ENCODE results near the gene ZMYND8.
A peak's percentile ranks its signal among the peaks of the same experiment; 100 is the strongest.

Gene ZMYND8

DNA sequence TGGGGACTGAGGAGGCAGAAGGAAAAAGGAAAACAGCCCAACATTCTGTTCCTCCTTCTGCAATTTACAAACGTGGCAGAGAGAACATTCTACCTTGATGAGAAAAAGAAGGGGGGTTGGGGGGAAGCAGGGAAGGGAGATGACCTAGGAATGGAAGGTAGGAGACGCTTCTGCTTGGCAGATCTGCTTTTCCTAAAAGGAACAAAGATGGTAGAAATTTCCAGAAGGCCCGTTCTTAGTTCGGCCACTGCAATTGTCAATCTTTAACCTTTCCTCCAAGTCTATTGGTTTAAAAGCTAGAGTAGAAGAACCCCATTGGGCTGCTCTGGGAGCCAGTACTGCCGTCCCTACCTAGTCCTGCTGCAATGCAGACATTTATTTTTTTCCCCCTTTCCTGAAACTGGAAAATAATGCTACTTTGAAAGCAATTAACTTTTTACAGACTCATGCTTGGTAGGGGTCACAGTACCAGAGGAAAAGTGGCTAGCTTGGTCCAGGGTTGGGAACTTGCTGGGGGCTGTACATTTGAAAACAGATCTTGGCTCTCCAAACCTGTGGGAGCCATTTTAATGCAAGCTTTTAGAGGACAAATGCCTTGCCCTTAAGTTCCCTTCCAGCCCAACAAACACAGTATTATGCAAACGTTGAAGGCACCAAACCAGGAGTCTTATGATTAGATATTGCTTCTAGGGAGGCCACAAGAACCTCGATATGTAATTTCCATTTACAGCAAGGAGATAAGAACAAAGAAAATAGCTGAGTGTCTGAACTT, 2.6 kb downstream of the ZMYND8 start:
- no peak for DNase-seq (ENCODE audit: low read depth)

DNA sequence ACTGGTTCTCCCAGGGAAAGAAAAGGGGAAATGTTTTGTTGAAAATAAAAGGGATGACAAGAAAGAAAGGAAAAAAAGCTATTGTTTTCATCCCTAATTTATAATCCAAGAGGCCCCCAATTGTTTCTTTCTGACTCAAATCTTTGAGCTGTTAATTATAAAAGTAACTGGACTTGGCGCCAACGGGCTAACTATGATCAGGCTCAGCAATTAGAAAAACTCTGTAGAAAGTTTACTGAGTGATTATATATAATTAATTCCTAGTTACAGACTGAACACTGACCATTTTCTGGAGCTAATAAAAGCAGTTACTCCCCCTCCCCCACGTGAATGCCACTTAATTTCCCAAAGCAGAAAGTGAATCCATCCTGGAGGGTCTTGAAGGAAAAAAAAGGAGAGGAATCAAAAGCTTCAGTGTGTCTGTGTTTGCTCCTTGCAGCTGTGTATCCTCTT, 3.2 kb downstream of the ZMYND8 start:
- DNase-seq (ENCODE audit: low read depth): no peak

DNA sequence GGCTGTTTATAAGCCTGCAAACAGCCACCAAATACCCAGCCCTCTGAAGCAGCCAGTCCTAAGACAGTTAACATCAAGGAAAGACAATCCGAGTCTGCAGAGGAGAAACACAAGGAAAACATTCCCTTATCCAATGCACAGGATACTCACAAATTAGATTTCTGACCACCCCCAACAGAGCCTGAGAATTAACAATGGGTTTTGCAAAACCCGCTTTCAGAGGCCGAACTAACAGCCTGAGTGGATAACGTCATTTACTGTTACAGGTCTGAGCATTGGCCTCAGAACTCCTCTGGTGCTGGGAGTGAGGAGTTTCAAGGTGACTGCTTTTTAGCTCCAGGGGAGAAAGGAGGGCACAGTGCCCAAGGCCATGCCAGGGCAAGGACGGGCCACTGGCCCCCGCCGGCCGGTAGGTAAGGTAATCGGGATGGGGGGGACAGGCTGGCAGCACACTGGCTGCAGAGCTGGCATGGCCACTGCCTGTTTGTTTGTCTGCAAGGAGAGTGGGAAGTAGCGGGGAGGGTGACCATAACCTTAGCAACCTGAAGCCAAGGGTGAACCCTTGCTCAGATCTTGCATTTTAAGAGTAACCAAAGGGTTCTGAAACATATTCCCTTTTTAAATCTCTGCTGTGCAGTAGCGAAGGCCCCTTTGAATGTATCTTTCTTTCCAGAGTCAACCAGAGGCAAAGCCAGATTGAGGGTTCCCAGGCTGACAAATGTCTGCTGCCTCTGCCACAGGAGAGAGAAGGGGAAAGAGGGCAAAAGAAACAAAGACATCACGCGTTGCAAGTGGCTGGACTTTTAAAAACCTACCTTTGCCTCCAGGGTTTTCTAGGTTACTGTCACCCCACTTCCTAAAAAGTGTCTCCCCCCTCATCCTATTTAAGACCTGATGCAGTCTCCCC, 3.9 kb downstream of the ZMYND8 start:
- DNase-seq (ENCODE audit: low read depth): no peak

DNA sequence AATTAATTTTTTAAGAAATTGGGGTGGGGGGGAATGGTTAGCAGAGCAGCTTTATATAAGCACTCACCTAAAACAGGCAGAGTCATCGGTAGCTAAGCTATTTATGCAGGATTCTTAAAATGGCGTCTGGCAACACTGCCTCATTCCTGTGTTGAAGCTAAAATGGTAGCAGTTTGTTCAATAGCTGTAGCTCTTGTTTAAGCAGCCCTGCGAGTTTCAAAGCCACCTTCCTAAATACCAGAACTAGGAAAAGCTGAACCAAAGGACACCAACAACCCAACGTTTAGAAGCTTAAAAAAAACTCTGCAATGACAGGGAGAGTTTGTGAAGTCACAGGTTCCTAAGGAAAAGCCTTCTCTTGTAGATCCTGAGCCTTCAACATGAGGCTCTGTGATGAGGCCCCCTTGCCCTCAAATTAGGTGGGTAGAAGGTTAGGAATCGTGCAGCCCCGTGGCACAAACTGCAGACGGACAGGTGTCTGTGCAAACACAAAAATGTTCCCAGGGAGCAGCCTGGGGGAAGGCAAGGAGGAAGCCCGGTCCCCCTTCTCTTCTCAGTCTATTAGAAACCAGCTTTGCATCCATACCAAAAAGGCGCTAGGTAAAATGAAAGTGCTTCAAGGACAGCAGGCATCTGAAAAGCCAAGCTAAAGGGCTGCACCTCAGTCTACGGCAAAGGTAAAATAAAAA, 4.7 kb downstream of the ZMYND8 start:
- DNase-seq (ENCODE audit: low read depth): no peak

DNA sequence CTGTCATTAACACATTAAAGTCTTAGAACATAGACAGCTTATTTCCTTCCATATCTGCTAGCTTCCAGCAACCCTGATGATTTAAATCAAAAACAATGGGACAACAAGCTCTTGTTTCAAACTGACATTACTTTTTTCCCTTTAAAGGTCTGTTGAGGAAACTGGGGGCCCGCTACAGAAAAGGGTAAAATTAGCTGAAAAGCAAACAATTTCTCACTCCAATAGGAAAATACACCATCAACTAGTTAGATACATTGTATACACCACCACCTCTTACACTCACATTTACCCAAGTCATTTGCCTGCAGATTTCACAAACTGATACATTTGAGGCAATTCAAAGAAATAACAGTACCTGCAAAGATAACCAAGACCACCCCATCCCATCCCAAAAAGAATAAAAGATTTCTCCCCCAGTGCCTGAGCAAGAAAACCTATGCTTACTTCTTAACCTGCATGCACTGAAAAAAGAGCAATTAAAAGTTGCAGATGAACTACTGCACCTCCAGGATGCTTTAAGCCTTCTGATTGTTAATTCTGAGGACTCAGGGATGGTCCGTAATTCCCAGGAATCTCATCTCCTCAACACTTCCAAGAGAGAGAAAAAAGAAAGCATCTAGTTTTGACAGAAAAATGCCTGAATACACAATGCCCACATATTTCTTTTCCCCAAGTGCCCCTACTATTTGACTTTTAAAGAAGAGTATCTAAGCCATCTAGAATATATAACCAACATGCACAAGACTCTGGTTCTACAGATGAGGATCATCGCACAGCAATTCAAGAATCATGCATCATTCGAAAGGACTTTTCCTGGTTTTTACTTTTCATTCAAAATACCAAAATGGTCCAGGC, 5.6 kb downstream of the ZMYND8 start:
- no peak for DNase-seq (ENCODE audit: low read depth)

DNA sequence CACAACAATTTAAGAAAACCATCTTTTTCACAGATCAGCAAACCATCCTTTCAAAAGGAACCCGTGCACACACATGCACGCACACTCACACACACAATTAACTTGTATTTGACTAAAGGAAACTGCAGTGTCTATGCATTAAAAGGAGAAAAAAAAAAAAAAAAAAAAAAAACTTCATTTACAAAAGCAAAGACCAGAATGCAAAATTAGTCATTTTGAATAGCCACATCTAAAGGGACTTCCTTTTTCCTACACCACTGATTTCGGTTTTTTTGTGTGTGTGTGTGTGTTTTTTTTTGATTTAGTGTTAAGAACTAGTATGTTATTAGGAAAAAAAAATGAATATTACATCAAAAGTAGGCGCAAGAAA, 6.3 kb downstream of the ZMYND8 start:
- no peak for DNase-seq (ENCODE audit: low read depth)

DNA sequence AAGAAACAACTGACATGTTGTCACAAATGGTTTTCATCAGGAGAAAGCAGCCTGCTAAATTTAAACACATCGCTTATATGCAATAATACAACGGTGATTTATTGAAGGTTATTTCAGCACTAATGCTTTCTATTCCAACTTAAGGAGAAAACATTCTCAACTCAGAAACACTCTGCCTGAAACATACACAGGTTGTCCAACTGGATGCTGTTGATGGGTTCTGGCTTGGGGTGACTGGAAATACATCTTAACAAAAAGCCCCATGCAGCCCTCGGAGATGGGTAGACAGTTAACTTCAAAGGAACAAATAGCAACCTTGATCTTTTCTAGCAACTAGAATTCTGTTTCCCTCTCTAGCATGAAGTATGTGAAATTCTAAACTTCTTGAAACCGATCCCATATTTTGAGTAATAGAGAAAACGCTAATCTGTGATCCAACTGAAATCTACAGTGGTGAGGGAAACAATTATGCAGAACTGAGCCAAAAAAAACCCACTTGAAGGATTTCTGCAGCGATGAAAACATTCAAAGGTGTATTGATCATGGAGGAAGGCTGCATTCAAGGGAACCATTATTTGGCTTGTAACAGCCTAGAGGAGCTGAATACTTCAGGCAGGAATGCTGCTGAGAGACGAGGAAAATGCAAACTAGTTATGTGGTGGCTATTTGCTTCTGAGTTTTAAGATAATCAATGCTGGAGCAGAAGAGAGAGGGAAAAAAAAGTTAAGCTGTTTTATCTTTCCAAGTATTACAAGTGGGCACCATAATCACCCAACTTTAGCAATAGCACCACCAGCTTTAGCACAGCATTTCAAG, 6.9 kb downstream of the ZMYND8 start:
- DNase-seq (ENCODE audit: low read depth): no peak

DNA sequence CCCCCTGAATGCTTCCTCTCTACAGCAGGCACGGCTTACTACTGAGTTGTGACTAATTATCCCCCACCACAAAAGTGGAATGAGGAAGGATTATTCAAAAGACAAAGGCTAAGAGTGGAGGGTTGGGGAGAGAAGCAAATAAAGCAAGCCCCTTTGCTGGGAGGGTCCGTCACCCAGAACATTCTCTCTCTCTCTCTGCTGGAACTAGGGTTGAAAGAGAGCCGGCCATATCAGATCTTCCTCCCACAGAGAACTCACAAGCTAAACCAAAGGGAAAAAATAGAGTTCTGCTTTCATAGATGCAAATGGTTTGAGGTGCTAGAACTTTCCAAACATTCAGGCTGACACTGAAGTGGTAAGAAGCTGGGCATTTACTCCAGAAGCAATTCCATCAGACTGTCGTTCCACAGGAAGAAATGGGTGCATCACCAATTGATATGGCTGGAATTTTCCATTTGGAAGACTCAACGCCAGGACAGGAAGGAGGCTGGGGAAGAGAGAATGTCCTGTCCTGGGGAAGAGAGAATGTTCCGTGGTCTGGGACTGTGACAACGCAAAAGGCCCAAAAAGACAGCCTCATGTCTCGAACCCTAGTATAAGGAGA, 7.9 kb downstream of the ZMYND8 start:
- no peak for DNase-seq (ENCODE audit: low read depth)

DNA sequence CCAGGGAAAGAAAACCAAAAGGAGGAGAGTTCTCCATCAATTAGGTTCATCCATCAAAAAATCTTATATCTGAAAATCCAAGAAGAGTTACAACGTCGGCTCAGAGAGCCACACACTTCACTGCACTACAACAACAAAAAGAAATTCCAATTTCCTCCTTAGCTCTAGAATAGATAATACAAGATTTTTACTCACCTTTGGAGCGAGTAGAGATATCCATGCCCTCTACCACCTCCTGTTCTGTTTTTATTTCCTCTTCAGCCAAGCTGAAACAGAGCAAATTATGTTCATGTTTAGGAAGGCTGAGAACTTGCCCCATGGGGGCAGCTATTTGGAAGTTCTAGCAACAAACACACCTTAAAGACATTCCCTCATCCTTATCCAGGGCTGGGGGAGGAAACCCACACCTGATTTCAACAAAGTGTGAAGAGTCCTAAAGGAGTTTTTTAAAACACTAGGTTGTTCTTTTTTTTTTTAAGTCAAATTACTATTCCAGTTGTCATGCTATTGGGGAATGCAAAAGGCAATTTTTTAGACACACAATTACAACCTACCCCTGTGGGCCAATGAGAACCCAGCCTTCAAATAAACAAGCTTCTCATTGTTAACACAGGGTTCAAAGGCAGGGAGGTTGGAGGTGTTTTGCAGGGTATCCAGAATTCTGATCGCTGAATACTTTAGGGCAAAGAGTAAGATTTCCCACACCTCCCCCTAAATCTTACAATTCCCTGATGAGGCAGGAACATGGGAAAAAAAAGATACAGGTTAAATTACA, 8.7 kb downstream of the ZMYND8 start:
- no peak for DNase-seq (ENCODE audit: low read depth)

DNA sequence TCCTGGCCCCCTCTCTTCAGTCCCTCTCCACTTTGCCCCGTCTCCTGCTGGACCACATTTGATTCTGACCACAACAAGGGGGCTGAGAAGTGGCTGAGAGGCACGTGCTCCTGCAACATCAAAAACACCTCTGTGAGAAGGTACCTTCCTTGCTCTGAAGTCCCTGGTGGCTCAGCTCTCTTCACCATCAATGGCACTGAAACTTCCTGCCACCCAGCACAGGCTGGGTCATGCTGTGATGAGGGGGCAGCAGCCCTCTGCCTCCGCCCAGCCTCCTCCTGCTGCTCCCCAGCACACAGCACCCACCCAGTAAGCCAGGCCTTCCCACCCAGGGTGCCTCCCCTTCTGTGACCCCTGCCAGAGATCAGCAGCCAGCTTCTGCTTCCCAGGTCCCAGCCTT, 10.3 kb downstream of the ZMYND8 start:
- DNase-seq (ENCODE audit: low read depth): no peak

DNA sequence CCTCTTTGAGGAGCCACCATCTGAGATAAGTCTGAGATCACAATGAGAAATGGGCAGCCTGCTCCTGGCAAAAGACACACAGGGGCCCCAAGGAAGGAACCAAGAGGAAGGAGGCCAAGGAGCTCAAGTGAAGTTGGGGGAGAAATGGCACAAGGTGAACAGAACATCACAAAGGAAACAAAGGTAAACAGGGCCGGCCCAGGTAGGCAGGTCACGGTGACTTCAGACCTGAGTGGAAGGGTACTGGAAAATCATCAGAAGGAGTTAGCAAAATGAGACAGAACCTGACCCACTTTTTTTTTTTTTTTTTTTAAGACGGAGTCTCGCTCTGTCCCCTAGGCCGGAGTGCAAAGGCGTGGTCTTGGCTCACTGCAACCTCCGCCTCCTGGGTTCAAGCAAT, 11.3 kb downstream of the ZMYND8 start:
- DNase-seq (ENCODE audit: low read depth): no peak

DNA sequence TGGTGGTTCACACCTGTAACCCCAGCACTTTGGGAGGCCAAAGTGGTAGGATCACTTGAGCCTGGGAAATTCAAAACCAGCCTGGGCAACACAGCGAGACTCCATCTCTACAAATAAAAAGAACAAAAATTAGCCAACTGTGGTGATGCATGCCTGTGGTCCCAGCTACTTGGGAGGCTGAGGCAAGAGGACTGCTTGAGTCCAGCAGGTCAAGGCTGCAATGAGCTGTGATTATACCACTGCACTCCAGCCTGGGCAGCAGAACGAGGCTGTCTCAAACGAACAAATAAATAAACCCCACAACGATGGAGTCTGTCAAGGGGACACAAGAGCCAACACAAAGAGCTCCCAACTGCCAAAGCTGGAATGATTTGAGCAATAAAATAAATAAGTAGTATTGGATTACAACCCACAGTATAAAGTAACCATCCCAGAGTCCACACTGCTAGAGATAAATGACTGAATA, 13.5 kb downstream of the ZMYND8 start:
- no peak for DNase-seq (ENCODE audit: low read depth)

DNA sequence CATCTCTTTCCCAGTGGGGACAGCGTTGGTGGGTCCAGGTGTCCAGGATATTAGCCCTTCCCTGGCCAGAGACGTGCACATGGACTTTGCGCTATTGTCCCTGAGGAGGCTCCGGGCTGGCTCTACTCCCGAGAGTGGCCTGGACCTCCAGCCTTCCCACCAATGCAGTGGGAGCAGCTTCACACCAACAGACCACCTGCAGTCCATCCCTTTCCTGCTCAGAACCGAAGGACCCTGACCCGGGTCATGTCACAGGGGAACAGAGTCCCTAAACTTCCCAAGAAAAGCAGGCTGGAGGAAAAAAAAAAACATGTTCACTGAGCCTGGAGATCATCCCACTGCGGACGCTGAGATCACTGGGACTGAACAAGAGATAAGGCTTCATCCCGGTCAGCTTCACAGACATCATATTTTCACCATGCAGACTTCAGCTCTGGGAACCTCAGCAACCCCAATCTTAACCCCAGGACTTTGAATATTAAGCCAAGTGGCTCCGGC, 18.3 kb downstream of the ZMYND8 start:
- no peak for DNase-seq (ENCODE audit: low read depth)

DNA sequence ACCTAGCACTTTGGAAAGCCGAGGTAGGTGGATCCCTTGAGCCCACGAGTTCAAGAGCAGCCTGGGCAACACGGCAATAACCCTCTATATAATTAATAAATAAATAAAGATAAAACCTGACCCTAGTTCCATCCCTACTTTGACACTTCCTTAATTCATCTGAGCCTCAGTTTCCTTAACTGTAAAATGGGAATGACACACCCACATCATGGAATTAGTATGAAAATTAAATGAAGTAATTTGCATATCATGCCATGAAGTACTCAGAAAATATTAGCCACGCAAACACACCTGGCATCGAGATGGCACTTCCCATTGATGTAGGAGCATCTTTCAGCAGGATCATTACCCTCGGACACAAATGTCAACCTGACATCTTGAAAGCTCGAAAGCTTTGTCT, 19.1 kb downstream of the ZMYND8 start:
- DNase-seq (ENCODE audit: low read depth): no peak

DNA sequence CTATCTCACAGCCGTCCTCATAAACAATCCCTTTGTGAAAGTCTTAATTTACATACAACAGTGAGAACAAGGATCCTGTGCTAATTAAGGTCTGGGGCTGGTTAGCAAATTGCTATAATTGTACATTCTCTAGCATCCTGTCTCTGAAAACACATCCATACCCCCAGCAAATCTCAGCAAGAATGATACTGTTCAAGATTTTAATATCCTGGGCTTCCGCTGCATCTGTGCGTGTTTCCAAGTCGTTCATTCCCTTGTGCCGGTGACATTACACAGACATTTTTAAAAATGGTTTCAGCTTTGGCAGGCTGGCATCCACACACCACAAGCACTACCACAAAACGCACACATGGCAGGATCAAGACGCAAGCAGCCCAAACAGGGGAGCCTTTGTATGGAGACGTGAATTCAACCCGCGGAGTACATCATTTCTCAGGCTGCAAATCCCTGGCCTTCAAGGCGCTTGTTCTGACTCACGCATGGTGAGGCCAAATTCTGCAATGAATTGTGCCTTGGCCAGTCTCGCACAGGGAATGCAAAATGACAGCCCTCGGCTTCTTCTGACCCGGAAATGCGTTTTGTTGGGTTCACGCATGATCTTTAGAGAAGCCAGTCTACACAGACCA, 20.3 kb downstream of the ZMYND8 start:
- DNase-seq (ENCODE audit: low read depth): no peak

DNA sequence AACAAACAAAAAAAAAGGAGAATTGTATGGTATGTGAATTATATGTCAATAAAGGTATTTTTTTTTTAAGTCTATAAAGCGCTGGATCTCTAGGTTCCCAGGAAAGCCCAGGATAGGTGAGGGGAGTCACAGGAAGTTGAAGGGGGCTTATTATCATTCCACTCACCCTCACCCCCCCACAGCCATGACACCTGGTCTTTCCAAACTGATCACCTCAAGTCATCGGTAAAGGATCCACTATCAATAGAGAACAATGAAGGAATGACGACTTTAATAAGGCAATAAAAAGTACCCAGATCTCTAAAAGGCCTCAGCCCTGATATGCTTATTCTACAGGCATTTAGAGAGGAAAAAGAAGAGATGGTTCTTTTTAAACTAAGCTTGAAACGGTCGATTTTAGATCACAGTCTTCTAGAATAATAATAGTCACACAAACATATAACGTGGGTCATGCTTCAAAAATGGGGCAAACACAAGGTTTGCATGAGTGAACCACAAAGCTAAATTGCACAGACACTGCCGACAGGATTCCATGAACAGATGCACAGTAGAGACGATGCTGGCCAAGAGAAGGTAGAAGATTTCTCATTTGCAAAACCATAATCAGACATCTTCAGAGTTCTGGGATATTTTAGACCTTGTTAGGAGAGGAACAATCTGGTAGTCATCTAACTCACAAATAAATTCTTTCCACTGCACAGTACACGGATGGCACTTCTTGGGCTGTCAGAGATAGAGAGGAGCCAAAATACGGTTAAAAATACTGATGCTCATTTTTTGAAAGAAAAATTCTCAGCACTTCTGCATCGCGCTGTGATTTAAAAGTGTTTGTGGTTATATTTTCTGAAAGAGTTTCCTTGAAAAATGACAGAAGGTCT, 21.0 kb downstream of the ZMYND8 start:
- no peak for DNase-seq (ENCODE audit: low read depth)

DNA sequence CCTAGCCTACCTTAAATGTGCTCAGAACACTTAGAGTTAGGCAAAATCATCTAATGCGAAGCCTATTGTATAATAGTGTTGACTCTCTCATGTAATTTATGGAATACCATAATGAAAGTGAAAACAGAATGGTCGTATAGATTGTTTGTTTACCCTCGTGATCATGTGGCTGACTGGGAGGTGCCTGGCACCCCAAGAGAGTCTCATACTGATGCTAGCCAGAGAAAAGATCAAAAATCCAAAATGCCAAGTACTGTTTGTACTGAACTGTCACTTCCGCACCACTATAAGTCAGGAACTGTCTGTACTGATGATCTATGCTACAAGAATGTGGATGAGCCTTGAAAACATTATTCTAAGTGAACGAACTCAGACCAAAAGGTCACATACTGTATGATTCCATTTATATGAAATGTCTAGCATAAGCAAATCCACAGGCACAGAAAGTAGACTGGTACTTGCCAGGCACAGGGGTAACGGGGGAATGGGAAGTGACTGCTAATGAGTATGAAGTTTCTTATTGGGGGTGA, 22.4 kb downstream of the ZMYND8 start:
- DNase-seq (ENCODE audit: low read depth): peak; percentile 96

Data from non-pigmented ciliary epithelial cell (primary cell).